Sciatic nerve (tissue), 2 donors: Measurements from ENCODE around the gene ARHGAP42. TPM values are rescaled to one million over a fixed set of nuclear protein-coding genes. Genes with fewer than 3 reads are reported as not detected.

Source experiments
- ATAC-seq: fragments of 200-7000 bp; cut with Tn5 transposase; one replicate; pipeline ENCODE4 v1.9.1; 2020; ENCODE audit warnings: mild to moderate bottlenecking, moderate library complexity
- DNase-seq: peaks from one replicate; pipeline ENCODE4 v3.0.0-alpha.2; 2020; ENCODE audit warnings: low spot score
- intact Hi-C: fragments of 100-400 bp; cut with DNase I; formaldehyde crosslinking; loops from one replicate; pipeline ENCODE4 v1.14.2; 2022
- total RNA-seq: library from RNA; stranded (reverse); fragmentation: NEBNext Ultra II Directional; extraction: Animal tissue kit (Norgen Biotek cat#: 25700); gene quantifications from one replicate; pipeline ENCODE4 v1.2.1, GENCODE V29; 2021
- donor health status: DM: no; HTN: no; CAD: no.
- donor health status: DM: no; HTN: no; CAD: no.

ARHGAP42 gene
- total RNA-seq, 1 donor from 2014 or later = 120 TPM

- intact Hi-C loops = no loop called here
- DNase-seq (no peak), ATAC-seq (no peak)
Measured at GRCh38 chr11:100847696-100848216, 160.7 kb downstream of the ARHGAP42 start.

- intact Hi-C loops = no loop called here
- ATAC-seq (peak; percentile 68), DNase-seq (no peak)
Measured at GRCh38 chr11:100849009-100849900, 162.2 kb downstream of the ARHGAP42 start.

GRCh38 chr11:100849901-100850235 lies 162.8 kb downstream of the ARHGAP42 start:
- intact Hi-C loops = loop anchor here (10.0 kb wide), 1 partner anchor 165 kb away; the partner anchor contains the start of gene ARHGAP42
- DNase-seq = no peak

GRCh38 chr11:100851147-100851546 lies 164.1 kb downstream of the ARHGAP42 start:
- ATAC-seq (no peak), DNase-seq (no peak)
- intact Hi-C loops = loop anchor here (10.0 kb wide), 1 partner anchor 166 kb away; the partner anchor contains the start of gene ARHGAP42

More at GRCh38 chr11:100849901-100850235, 162.8 kb downstream of the ARHGAP42 start:
- ATAC-seq = no peak

GRCh38 chr11:100851584-100852152 lies 164.6 kb downstream of the ARHGAP42 start:
- no peak for ATAC-seq
- no peak for DNase-seq
- intact Hi-C loops = loop anchor here (10.0 kb wide), 1 partner anchor 167 kb away; the partner anchor contains the start of gene ARHGAP42

GRCh38 chr11:100855466-100856067 lies 168.5 kb downstream of the ARHGAP42 start:
- ATAC-seq (peak; percentile 31), DNase-seq (no peak)
- intact Hi-C loops = loop anchor here (10.0 kb wide), 1 partner anchor 171 kb away; the partner anchor contains the start of gene ARHGAP42

- DNase-seq = no peak
- ATAC-seq = no peak
- intact Hi-C loops = loop anchor here (10.0 kb wide), 1 partner anchor 173 kb away; the partner anchor contains the start of gene ARHGAP42
Measured at GRCh38 chr11:100857236-100858005, 170.3 kb downstream of the ARHGAP42 start.

- DNase-seq (no peak), ATAC-seq (no peak)
- intact Hi-C loops = no loop called here
Measured at GRCh38 chr11:100860318-100861155, 173.4 kb downstream of the ARHGAP42 start.

- no peak for DNase-seq
- intact Hi-C loops = no loop called here
- no peak for ATAC-seq
Measured at GRCh38 chr11:100861212-100861611, 174.1 kb downstream of the ARHGAP42 start.

- ATAC-seq = peak; percentile 95
- DNase-seq = no peak
- intact Hi-C loops = no loop called here
Measured at GRCh38 chr11:100863080-100863581, 176.0 kb downstream of the ARHGAP42 start.

GRCh38 chr11:100865443-100866065 lies 178.5 kb downstream of the ARHGAP42 start:
- DNase-seq (no peak), ATAC-seq (no peak)
- intact Hi-C loops = no loop called here

GRCh38 chr11:100866453-100866852 lies 179.4 kb downstream of the ARHGAP42 start:
- ATAC-seq (no peak), DNase-seq (no peak)
- intact Hi-C loops = no loop called here

- DNase-seq (no peak), ATAC-seq (no peak)
- intact Hi-C loops = no loop called here
Measured at GRCh38 chr11:100867606-100868005, 180.5 kb downstream of the ARHGAP42 start.

GRCh38 chr11:100869328-100869727 lies 182.2 kb downstream of the ARHGAP42 start:
- DNase-seq (no peak), ATAC-seq (no peak)
- intact Hi-C loops = no loop called here

GRCh38 chr11:100870138-100870537 lies 183.1 kb downstream of the ARHGAP42 start:
- intact Hi-C loops = no loop called here
- no peak for ATAC-seq
- DNase-seq = no peak

GRCh38 chr11:100872951-100873740 lies 186.1 kb downstream of the ARHGAP42 start:
- ATAC-seq = no peak
- intact Hi-C loops = no loop called here
- DNase-seq = no peak

- DNase-seq = no peak
- intact Hi-C loops = no loop called here
- no peak for ATAC-seq
Measured at GRCh38 chr11:100874203-100874602, 187.1 kb downstream of the ARHGAP42 start.
